ENCODE measurements around the gene ARHGAP45. TPM values are rescaled to one million over a fixed set of nuclear protein-coding genes. Genes with fewer than 3 reads are reported as not detected.

ARHGAP45 gene
- total RNA-seq, 1 donor: 0.18 TPM

GRCh38 chr19:1053176-1054101 is 13.5 kb upstream of the ARHGAP45 start:
- DNase-seq (ENCODE audit: low read depth): no peak
- TF ChIP-seq CTCF (IDR thresholded peaks at IDR 0.05; ENCODE audit: insufficient read depth, low read length): no peak
- no peak overlapping the region for H3K4me3 ChIP-seq (ENCODE audit: low read depth, low read length)

GRCh38 chr19:1054102-1055027 is 12.6 kb upstream of the ARHGAP45 start:
- H3K4me3 ChIP-seq (ENCODE audit: low read depth, low read length): no peak overlapping the region
- no peak for DNase-seq (ENCODE audit: low read depth)
- no peak for TF ChIP-seq CTCF (IDR thresholded peaks at IDR 0.05; ENCODE audit: insufficient read depth, low read length)

- no peak overlapping the region for H3K4me3 ChIP-seq (ENCODE audit: low read depth, low read length)
- TF ChIP-seq CTCF (IDR thresholded peaks at IDR 0.05; ENCODE audit: insufficient read depth, low read length): no peak
- no peak for DNase-seq (ENCODE audit: low read depth)
These were observed 11.9 kb upstream of the ARHGAP45 start for GRCh38 chr19:1055028-1055425.

GRCh38 chr19:1055886-1056620 is 10.9 kb upstream of the ARHGAP45 start:
- no peak for TF ChIP-seq CTCF (IDR thresholded peaks at IDR 0.05; ENCODE audit: insufficient read depth, low read length)
- H3K4me3 ChIP-seq (ENCODE audit: low read depth, low read length): no peak overlapping the region
- DNase-seq (ENCODE audit: low read depth): no peak

GRCh38 chr19:1057176-1057855 is 9.7 kb upstream of the ARHGAP45 start:
- TF ChIP-seq CTCF (IDR thresholded peaks at IDR 0.05; ENCODE audit: insufficient read depth, low read length): no peak
- peak; percentile 69 for DNase-seq (ENCODE audit: low read depth)
- no peak overlapping the region for H3K4me3 ChIP-seq (ENCODE audit: low read depth, low read length)

GRCh38 chr19:1058112-1058511 is 8.9 kb upstream of the ARHGAP45 start:
- TF ChIP-seq CTCF (IDR thresholded peaks at IDR 0.05; ENCODE audit: insufficient read depth, low read length): no peak
- DNase-seq (ENCODE audit: low read depth): no peak
- H3K4me3 ChIP-seq (ENCODE audit: low read depth, low read length): no peak overlapping the region
